NCI-H2107 (cell line): ENCODE results near the gene PCDHB12.
"Not testable (repeated sequence)": the region's sequence is repeated elsewhere in the genome, so short reads cannot be mapped to it uniquely, and the experiment has no call there.

Experiments
- DNase-seq: peaks from one replicate; lab custom pipeline; 2025; lab: John Stamatoyannopoulos, UW

Gene PCDHB12

DNA sequence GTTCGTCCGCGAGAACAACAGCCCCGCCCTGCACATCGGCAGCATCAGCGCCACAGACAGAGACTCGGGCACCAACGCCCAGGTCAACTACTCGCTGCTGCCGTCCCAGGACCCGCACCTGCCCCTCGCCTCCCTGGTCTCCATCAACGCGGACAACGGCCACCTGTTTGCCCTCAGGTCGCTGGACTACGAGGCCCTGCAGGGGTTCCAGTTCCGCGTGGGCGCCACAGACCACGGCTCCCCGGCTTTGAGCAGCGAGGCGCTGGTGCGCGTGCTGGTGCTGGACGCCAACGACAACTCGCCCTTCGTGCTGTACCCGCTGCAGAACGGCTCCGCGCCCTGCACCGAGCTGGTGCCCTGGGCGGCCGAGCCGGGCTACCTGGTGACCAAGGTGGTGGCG, 1.8 kb downstream of the PCDHB12 start:
- DNase-seq: not testable (repeated sequence)

DNA sequence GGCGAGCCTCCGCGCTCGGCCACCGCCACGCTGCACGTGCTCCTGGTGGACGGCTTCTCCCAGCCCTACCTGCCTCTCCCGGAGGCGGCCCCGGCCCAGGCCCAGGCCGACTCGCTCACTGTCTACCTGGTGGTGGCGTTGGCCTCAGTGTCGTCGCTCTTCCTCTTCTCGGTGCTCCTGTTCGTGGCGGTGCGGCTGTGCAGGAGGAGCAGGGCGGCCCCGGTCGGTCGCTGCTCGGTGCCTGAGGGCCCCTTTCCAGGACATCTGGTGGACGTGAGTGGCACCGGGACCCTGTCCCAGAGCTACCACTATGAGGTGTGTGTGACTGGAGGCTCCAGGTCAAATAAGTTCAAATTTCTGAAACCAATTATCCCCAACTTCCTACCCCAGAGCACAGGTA, 2.3 kb downstream of the PCDHB12 start:
- DNase-seq: not testable (repeated sequence)

DNA sequence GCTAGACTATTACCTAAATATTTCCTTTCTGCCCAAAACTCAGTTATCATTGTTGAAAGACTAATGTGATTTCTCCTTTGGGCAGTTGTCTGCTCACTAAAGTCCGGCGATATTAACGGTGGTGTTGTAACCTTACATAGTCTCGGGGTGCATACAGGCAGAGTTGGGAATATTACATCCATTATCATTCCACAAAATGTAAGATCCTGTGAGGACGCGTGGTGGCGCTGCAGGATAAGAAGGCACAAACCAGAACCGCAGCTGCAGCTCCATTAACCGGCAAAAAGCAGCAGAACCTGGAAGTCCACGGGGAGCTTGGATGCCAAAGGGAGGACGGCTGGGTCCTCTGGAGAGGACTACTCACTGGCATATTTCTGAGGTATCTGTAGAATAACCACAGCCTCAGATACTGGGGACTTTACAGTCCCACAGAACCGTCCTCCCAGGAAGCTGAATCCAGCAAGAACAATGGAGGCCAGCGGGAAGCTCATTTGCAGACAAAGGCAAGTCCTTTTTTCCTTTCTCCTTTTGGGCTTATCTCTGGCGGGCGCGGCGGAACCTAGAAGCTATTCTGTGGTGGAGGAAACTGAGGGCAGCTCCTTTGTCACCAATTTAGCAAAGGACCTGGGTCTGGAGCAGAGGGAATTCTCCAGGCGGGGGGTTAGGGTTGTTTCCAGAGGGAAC, 5.3 kb downstream of the PCDHB12 start, which contains the start of gene PCDHB13:
TSS of gene PCDHB13 (plus strand) at position 264 of the 684 bp plus-strand sequence. CDS start at position 469, 205 bp downstream.
- not testable (repeated sequence) for DNase-seq

DNA sequence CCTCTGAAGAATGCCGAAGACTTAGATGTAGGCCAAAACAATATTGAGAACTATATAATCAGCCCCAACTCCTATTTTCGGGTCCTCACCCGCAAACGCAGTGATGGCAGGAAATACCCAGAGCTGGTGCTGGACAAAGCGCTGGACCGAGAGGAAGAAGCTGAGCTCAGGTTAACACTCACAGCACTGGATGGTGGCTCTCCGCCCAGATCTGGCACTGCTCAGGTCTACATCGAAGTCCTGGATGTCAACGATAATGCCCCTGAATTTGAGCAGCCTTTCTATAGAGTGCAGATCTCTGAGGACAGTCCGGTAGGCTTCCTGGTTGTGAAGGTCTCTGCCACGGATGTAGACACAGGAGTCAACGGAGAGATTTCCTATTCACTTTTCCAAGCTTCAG, 6.1 kb downstream of the PCDHB12 start:
- DNase-seq: not testable (repeated sequence)

DNA sequence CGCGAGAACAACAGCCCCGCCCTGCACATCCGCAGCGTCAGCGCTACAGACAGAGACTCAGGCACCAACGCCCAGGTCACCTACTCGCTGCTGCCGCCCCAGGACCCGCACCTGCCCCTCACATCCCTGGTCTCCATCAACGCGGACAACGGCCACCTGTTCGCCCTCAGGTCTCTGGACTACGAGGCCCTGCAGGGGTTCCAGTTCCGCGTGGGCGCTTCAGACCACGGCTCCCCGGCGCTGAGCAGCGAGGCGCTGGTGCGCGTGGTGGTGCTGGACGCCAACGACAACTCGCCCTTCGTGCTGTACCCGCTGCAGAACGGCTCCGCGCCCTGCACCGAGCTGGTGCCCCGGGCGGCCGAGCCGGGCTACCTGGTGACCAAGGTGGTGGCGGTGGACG, 7.0 kb downstream of the PCDHB12 start:
- not testable (repeated sequence) for DNase-seq

DNA sequence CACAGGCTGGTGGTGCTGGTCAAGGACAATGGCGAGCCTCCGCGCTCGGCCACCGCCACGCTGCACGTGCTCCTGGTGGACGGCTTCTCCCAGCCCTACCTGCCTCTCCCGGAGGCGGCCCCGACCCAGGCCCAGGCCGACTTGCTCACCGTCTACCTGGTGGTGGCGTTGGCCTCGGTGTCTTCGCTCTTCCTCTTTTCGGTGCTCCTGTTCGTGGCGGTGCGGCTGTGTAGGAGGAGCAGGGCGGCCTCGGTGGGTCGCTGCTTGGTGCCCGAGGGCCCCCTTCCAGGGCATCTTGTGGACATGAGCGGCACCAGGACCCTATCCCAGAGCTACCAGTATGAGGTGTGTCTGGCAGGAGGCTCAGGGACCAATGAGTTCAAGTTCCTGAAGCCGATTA, 7.5 kb downstream of the PCDHB12 start:
- not testable (repeated sequence) for DNase-seq

DNA sequence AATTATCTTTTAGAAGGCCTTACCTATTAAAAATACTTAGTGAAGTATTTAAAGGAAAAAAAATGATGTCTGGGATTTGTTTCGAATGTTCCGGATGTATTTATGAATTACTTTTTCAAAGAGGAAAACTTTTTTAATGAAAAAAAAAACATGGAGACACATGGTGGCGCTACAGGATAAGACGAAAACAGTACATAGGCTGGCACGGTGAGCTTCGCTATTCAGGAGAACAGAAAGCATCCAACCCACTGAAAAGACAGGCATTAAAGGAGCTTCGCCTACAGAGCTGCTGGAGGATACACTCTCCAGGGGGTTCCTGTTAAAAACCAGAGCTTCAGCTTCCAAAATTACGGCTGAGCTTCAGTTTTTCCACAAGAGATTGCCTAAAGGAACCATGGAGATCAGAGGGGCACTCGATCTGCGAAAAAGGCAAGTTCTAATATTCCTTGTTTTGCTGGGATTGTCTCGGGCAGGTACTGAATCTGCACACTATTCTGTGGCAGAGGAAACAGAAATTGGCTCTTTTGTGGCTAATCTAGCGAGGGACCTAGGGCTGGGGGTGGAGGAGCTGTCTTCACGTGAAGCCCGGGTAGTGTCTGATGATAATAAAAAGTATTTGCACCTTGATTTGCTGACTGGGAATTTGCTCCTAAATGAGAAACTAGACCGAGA, 14.7 kb downstream of the PCDHB12 start, which contains the start of gene PCDHB14:
TSS of gene PCDHB14 (plus strand) at position 232 of the 672 bp plus-strand sequence. CDS start at position 395, 163 bp downstream.
- DNase-seq: no peak

DNA sequence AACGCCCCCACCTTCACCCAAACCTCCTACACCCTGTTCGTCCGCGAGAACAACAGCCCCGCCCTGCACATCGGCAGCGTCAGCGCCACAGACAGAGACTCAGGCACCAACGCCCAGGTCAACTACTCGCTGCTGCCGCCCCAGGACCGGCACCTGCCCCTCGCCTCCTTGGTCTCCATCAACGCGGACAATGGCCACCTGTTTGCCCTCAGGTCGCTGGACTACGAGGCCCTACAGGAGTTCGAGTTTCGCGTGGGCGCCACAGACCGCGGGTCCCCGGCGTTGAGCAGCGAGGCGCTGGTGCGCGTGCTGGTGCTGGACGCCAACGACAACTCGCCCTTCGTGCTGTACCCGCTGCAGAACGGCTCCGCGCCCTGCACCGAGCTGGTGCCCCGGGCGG, 16.3 kb downstream of the PCDHB12 start:
- DNase-seq: not testable (repeated sequence)

DNA sequence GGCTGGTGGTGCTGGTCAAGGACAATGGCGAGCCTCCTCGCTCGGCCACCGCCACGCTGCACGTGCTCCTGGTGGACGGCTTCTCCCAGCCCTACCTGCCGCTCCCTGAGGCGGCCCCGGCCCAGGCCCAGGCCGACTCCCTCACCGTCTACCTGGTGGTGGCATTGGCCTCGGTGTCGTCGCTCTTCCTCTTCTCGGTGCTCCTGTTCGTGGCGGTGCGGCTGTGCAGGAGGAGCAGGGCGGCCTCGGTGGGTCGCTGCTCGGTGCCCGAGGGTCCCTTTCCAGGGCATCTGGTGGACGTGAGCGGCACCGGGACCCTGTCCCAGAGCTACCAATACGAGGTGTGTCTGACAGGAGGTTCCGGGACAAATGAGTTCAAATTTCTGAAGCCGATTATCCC, 16.9 kb downstream of the PCDHB12 start:
- DNase-seq: not testable (repeated sequence)

DNA sequence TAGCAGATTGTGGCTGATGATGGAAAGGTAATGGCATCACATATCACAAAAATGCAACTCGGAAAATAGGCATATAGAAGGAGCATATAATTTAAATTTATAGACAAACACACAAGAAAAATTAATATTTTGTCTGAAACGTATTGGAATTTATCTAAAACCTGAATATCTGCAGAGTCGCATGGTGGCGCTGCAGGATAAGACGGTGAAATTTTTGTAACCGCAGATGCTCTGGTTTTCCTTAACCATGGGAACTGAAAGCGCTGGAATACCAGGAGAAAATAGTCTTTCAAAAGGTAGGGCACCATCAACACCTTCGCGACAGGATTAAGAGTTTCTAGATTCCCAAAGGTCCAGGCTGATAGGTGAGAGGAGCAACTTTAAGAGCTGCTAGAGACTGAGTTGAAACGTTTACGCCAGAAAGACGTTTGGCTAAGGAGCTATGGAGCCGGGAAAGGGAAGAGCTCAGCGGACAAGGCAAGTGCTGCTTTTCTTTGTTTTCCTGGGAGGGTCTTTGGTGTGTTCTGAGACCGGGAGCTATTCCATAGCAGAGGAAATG, 25.7 kb downstream of the PCDHB12 start:
- no peak for DNase-seq

DNA sequence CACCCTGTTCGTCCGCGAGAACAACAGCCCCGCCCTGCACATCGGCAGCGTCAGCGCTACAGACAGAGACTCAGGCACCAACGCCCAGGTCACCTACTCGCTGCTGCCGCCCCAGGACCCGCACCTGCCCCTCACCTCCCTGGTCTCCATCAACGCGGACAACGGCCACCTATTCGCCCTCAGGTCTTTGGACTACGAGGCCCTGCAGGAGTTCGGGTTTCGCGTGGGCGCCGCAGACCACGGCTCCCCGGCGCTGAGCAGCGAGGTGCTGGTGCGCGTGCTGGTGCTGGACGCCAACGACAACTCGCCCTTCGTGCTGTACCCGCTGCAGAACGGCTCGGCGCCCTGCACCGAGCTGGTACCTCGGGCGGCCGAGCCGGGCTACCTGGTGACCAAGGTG, 27.4 kb downstream of the PCDHB12 start:
- DNase-seq: not testable (repeated sequence)

DNA sequence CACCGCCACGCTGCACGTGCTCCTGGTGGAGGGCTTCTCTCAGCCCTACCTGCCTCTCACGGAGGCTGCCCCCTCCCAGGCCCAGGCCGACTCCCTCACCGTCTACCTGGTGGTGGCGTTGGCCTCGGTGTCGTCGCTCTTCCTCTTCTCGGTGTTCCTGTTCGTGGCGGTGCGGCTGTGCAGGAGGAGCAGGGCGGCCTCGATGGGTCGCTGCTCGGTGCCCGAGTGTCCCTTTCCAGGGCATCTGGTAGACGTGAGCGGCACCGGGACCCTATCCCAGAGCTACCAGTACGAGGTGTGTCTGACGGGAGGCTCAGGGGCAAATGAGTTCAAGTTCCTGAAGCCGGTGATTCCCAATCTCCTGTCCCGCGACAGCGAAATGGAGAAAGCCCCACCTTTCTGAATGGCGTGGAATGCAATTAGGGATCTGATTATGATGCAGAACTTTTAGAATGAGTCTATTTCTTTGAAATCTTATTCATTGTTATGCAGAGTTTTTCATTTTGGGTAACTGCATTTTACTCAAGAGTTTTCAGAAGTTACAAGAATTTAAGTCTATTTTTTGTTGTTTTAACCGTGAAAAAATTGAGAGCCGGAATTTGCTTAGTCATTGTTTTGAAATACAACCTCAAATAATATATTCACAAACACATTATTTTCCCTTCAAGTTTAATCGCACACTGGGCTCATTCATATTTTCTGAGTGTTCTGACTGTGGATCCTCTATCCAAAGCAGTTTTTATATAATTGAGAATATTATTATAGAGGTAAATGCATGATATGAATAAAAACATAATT, 28.2 kb downstream of the PCDHB12 start:
- DNase-seq: no peak

DNA sequence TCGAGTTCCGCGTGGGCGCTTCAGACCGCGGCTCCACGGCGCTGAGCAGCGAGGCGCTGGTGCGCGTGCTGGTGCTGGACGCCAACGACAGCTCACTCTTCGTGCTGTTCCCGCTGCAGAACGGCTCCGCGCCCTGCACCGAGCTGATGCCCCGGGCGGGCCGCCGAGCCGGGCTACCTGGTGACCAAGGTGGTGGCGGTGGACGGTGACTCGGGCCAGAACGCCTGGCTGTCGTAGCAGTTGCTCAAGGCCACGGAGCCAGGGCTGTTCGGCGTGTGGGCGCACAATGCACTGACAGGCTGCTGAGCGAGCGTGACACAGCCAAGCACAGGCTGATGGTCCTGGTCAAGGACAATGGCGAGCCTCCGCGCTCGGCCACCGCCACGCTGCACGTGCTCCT, 33.0 kb downstream of the PCDHB12 start:
- DNase-seq: no peak

DNA sequence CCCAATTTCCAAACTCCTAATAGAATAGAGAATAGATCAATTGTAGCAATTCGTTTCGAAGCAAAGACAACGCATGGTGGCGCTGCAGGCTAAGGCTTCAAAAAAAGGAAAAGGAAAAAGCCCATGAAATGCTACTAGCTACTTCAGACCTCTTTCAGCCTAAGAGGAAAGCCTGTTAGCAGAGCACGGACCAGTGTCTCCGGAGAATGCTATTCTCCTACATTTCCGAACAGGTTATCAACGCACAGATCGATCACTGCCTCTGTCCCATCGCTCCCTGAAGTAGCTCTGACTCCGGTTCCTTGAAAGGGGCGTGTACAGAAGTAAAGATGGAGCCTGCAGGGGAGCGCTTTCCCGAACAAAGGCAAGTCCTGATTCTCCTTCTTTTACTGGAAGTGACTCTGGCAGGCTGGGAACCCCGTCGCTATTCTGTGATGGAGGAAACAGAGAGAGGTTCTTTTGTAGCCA, 36.8 kb downstream of the PCDHB12 start, which contains the start of gene PCDHB15:
TSS of gene PCDHB15 (plus strand) at position 146 of the 468 bp plus-strand sequence. CDS start at position 330, 184 bp downstream.
- DNase-seq: no peak

DNA sequence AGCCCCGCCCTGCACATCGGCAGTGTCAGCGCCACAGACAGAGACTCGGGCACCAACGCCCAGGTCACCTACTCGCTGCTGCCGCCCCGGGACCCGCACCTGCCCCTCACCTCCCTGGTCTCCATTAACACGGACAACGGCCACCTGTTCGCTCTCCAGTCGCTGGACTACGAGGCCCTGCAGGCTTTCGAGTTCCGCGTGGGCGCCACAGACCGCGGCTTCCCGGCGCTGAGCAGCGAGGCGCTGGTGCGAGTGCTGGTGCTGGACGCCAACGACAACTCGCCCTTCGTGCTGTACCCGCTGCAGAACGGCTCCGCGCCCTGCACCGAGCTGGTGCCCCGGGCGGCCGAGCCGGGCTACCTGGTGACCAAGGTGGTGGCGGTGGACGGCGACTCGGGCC, 38.5 kb downstream of the PCDHB12 start:
- not testable (repeated sequence) for DNase-seq

DNA sequence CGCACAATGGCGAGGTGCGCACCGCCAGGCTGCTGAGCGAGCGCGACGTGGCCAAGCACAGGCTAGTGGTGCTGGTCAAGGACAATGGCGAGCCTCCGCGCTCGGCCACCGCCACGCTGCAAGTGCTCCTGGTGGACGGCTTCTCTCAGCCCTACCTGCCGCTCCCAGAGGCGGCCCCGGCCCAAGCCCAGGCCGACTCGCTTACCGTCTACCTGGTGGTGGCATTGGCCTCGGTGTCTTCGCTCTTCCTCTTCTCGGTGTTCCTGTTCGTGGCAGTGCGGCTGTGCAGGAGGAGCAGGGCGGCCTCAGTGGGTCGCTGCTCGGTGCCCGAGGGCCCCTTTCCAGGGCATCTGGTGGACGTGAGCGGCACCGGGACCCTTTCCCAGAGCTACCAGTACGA, 38.9 kb downstream of the PCDHB12 start:
- not testable (repeated sequence) for DNase-seq

DNA sequence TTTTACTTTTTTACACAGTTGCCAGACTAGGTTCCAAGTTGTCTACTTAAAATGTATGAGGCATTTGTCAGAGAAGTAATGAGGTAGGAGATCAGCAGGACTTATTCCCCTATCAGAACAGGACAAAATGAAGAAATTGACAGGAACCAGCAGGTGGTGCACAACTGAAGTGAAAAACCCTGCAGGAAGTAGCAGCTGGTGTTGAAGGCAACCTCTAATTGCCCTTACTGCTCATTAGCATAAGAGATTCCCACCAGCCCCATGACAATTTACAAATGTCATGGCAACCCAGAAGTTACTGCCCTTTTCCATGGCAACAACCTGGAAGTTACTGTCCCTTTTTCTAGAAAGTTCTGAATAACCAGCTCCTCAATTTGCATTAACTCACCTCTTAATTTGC, 42.1 kb downstream of the PCDHB12 start:
- no peak for DNase-seq

DNA sequence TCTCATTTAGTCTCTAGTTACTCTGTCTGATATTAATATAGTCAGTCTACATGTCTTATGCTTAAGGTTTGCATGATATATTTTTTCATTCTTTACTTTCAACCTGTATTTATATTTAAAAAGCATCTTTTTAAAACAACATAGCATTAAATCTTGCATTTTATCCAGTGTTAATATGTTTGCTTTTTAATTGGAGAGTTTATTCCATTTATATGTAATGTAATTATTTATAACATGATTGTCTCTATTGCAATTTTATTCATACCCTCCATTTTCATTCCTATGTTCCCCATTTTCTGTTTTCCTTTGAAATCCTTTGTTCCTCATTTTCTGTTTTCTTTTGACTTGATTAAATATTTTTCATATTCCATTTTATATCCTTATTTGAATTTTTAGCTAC, 49.9 kb downstream of the PCDHB12 start:
- no peak for DNase-seq

DNA sequence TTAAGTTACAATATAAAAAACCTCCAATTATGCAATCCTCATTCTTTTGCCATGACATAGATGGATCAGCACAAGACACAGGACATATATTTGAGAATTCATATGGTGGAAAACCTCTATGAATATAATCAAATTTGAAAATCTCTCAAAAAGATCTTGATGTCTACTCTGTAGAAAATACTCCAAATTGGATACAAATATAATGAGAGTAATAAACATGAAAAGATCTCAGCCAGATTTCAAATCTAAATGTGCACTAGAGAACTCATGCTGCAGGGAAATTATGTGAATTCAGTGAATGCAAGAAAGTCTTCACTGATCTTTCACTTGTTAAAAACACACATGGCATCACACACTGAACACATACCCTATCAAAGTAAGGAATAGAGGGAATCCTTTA, 50.4 kb downstream of the PCDHB12 start:
- no peak for DNase-seq

DNA sequence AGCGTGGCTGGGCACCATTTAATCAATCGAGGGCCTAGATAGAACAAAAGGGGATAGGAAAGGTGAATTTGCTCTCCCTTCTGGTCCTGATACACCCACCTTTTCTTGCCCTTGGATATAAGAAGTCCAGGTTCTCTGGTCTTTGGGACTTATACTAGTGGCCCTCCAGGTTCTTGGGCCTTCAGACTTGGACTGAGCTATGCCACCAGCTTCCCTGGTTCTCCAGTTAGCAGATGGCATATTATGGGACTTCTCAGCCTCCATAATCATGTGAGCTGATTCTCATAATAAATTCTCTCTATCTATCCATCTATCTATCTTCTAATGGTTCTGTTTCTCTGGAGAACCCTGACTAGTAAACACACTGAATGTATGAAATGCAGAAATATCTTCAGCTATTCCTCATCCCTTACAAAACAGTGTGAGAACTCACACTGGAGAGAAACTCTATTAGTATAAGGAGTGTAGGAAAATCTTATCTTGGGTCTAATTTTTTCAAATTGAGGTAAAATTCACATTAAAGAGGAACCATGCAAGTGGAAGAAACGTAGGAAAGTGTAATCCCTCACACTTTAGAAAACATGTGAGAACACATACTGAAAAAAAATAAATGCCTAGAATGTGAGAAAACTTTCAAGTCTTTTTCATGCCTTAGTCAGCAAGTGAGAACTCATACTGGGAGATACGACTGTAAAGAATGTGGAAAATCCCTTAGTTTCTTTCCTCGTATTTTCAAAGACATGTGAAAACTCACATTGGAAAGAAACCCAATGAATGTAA, 52.1 kb downstream of the PCDHB12 start:
- DNase-seq: no peak

DNA sequence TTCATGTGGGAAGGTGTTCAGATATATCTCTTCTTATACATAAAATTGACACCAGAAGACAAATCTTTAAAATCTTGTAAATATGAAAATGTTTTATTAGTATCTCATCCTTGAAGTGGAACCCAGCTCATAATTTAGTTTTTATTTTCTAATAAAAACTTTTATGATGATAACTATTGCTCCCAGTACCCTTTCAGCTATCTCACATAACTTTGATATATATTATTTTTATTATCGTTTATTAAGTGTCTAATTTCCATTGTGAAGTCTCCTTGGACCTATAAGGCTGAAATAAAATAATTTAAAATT, 52.7 kb downstream of the PCDHB12 start:
- no peak for DNase-seq
